ENCODE results near the gene GRK3. TPM values are rescaled to one million over a fixed set of nuclear protein-coding genes. Genes with fewer than 3 reads are reported as not detected.
"Not testable (repeated sequence)": the region's sequence is repeated elsewhere in the genome, so short reads cannot be mapped to it uniquely, and the experiment has no call there.

Gene GRK3
- total RNA-seq, 4 donors from 2014 or later: 0.64 to 5.3 (median 2.8) TPM

DNA sequence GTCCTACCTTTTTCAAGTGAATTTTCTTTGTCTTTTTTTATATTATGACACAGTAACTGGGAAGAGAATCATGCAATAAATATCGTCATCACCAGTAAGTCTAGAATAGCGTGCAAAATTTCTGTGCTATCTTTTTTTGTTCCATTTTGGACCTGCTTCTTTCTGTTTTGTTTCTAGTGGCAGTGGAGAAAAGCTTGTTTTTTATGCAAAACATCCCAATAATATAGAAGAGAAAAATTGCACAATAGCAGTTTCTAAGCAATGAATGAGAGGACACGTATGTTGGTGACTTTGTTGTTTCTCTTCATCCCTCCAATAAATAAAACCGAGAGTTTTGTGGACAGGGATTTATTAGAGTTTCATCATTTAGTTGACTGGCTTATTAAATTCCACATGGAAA is 10.3 kb downstream of the GRK3 start:
- H3K4me1 ChIP-seq: no peaks in the 10 kb centered on the region
- intact Hi-C loops (cut with DNase I): no loop called here
- no peak overlapping the region for H3K27ac ChIP-seq
- no peaks in the 10 kb centered on the region for H3K36me3 ChIP-seq
- TF ChIP-seq POLR2A (IDR thresholded peaks at IDR 0.05) (no peak), CTCF (IDR thresholded peaks at IDR 0.05) (no peak)
- DNase-seq: no peak
- 65 to 93% methylated on average over 4 of the region's 4 CpGs for WGBS, 2 donors
- no peaks in the 10 kb centered on the region for H3K27me3 ChIP-seq
- no peak overlapping the region for H3K4me3 ChIP-seq
- H3K9me3 ChIP-seq: no peaks in the 10 kb centered on the region

GRCh38 chr22:25575674-25576392 is 11.4 kb downstream of the GRK3 start:
- H3K9me3 ChIP-seq; H3K36me3 ChIP-seq; H3K4me1 ChIP-seq; intact Hi-C loops (cut with DNase I); H3K4me3 ChIP-seq; H3K27me3 ChIP-seq; H3K27ac ChIP-seq; DNase-seq: not testable (repeated sequence)
- WGBS, 2 donors: 89 to 91% methylated on average over 3 to 8 of the region's 8 CpGs

DNA sequence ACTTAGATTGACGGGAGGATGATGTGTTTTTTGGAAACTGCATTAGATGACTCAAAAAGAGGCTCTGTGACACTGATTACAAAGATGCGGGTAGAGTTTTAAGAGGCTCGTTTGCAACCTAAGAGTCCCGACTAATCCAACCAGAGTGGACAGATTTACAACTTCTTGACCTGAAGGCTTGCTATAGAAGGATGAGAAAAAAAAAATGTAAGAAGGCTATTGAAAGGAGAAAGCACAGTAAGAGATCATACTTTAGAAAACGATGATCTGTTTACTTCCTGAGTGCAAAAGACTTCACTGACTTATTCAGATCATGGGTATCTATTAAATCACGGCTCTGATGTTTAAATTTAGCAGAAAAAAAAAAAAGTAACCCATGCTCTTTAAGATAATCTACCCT is 17.0 kb downstream of the GRK3 start:
- H3K4me3 ChIP-seq; intact Hi-C loops (cut with DNase I): not testable (repeated sequence)
- 69 to 84% methylated on average over 5 to 6 of the region's 6 CpGs for WGBS, 2 donors

DNA sequence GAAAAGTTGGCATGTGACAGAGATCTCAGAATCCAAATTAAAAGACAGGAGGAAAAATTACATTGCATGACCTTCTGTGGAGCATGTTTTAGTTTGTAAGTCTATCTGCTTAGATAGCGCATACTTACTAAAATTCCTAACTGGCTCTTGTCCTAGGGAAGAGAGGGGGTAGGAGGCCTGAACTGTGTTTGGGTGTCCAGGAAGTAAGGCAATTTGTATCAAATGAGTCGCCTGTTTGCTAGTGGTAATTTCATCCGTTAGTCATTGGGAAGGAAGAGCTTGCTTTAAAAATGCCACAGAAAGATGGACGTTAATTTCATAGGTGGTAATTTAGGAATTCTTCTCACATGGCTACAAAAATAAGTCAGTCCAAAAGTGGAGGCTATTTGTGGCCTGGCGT is 18.5 kb downstream of the GRK3 start:
- Histone ChIP-seq H3K36me3 (no peaks in the 10 kb centered on the region), H3K4me1 (peaks cover 0 to 5% (median 0%) of the 10 kb centered on the region in 3 donors), H3K9me3 (no peaks in the 10 kb centered on the region), H3K27me3 (no peaks in the 10 kb centered on the region), H3K4me3 (no peak overlapping the region), H3K27ac (no peak overlapping the region)
- TF ChIP-seq CTCF (IDR thresholded peaks at IDR 0.05) (no peak), POLR2A (IDR thresholded peaks at IDR 0.05) (no peak)
- no peak for DNase-seq
- WGBS, 2 donors: 46 to 49% methylated on average over 5 of the region's 5 CpGs
- intact Hi-C loops (cut with DNase I): no loop called here

More for the DNA sequence above, 17.0 kb downstream of the GRK3 start:
- not testable (repeated sequence) for H3K9me3 ChIP-seq, H3K27ac ChIP-seq, H3K36me3 ChIP-seq, H3K27me3 ChIP-seq, DNase-seq, H3K4me1 ChIP-seq

- H3K27ac ChIP-seq; H3K9me3 ChIP-seq; H3K36me3 ChIP-seq; H3K4me3 ChIP-seq; DNase-seq; intact Hi-C loops (cut with DNase I); H3K27me3 ChIP-seq; H3K4me1 ChIP-seq: not testable (repeated sequence)
- WGBS, 2 donors: 60 to 83% methylated on average over 3 to 5 of the region's 5 CpGs
Measured at GRCh38 chr22:25584993-25585392, 20.5 kb downstream of the GRK3 start.

- H3K9me3 ChIP-seq; H3K4me3 ChIP-seq; intact Hi-C loops (cut with DNase I); H3K36me3 ChIP-seq; H3K4me1 ChIP-seq; DNase-seq; H3K27ac ChIP-seq; H3K27me3 ChIP-seq: not testable (repeated sequence)
- 88 to 89% methylated on average over 4 of the region's 4 CpGs for WGBS, 2 donors
Measured at GRCh38 chr22:25589664-25590063, 25.2 kb downstream of the GRK3 start.

- H3K9me3 ChIP-seq; intact Hi-C loops (cut with DNase I): not testable (repeated sequence)
Measured at GRCh38 chr22:25593323-25593722, 28.8 kb downstream of the GRK3 start.

DNA sequence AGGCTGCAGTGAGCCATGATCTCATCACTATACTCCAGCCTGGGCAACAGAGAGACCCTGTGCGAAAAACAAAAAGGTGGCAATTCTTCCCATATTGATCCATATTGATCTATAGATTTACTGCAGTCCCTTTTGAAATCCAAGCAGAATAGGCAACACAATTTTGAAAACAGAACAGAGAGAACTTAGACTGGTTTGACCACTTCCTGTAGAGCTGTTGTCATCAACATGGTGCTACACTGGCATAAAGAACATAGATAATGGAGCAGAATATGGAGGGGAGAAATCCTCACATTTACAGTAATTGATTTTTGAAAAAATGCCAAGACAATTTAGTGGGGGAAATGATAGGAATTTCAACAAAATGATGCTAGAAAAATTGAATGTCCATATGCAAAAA is 34.1 kb downstream of the GRK3 start:
- Histone ChIP-seq H3K36me3 (no peaks in the 10 kb centered on the region), H3K4me1 (no peaks in the 10 kb centered on the region), H3K27ac (no peak overlapping the region), H3K4me3 (no peak overlapping the region), H3K27me3 (no peaks in the 10 kb centered on the region), H3K9me3 (no peaks in the 10 kb centered on the region)
- 92 to 100% methylated on average over 1 of the region's 1 CpG for WGBS, 2 donors
- intact Hi-C loops (cut with DNase I): no loop called here
- DNase-seq: no peak
- TF ChIP-seq CTCF (IDR thresholded peaks at IDR 0.05) (no peak), POLR2A (IDR thresholded peaks at IDR 0.05) (no peak)

More at GRCh38 chr22:25593323-25593722, 28.8 kb downstream of the GRK3 start:
- not testable (repeated sequence) for H3K4me3 ChIP-seq, H3K27me3 ChIP-seq, H3K4me1 ChIP-seq, DNase-seq, H3K36me3 ChIP-seq, H3K27ac ChIP-seq
- 82 to 93% methylated on average over 2 of the region's 2 CpGs for WGBS, 2 donors
